GM12874 (cell line): ENCODE data around the gene FAM187B.

Experiments
- CTCF ChIP-seq: IDR thresholded peaks from 2 replicates; pipeline ENCODE4 v1.5.1; 2011; ENCODE audit warnings: low read depth, mild to moderate bottlenecking, control low read depth, low read length, moderate library complexity; ENCODE audit not compliant: insufficient read depth

The FAM187B gene

GRCh38 chr19:35265900-35266519 is 37.5 kb upstream of the FAM187B start:
- no peak for TF ChIP-seq CTCF

GRCh38 chr19:35265126-35265899 is 36.8 kb upstream of the FAM187B start:
- TF ChIP-seq CTCF = no peak

- TF ChIP-seq CTCF = no peak
Measured at GRCh38 chr19:35264268-35265125, 36.0 kb upstream of the FAM187B start.

DNA sequence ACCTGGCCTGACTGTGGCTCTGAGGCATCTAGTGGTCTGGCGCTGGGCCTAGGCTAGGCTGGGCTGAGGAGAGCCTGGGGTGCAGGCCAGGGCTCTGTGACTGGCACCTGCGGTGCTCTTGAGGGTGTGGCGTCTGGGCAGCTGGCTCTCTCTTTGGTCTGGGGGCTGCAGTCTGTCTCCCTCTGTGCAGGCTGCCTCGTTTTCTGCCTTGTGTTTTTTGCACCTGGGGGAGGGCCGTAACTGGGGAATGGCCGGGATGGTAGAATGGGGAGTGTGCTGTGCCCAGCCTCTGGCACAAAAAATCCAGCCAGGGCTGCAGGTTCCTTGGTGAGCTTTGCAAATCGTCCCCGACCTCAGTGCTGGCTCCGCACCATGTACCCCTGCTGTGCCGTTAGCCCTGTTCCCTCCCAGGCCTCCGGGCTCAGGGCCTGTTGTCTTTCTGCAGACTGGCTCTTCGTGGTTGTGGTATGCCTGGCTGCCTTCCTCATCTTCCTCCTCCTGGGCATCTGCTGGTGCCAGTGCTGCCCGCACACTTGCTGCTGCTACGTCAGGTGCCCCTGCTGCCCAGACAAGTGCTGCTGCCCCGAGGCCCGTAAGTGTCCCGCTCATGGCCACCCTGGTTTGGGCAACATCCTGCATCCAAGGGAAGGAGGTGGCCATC is 33.7 kb upstream of the FAM187B start:
- TF ChIP-seq CTCF = no peak

- no peak for TF ChIP-seq CTCF
Measured at GRCh38 chr19:35261356-35262100, 33.0 kb upstream of the FAM187B start.

- TF ChIP-seq CTCF = no peak
Measured at GRCh38 chr19:35260694-35261304, 32.3 kb upstream of the FAM187B start.
